B cell (primary cell): ENCODE data around the gene ARHGEF19. TPM values are rescaled to one million over a fixed set of nuclear protein-coding genes. Genes with fewer than 3 reads are reported as not detected.

Experiments used
- ATAC-seq: fragments of 200-7000 bp; cut with Tn5 transposase; one replicate; pipeline ENCODE4 v1.10.0; 2021; ENCODE audit warnings: low read depth, mild to moderate bottlenecking, moderate number of reproducible peaks, moderate library complexity
- CTCF ChIA-PET: fragments of 350-600 bp; sonication (Branson Sonifier 250); formaldehyde crosslinking; loops from one replicate; lab custom pipeline; 2021; ENCODE audit warnings: antibody characterized with exemption, inconsistent platforms; lab: Charles Lee
- POLR2A ChIA-PET: fragments of 350-600 bp; sonication (Branson Sonifier 250); formaldehyde crosslinking; loops from one replicate; lab custom pipeline; 2021; ENCODE audit warnings: antibody characterized with exemption; lab: Charles Lee
- DNase-seq: peaks from one replicate; pipeline ENCODE4 v3.0.0; 2013
- H2AFZ ChIP-seq: 2 replicates; pipeline ENCODE4 v1.6.1; 2012; ENCODE audit warnings: mild to moderate bottlenecking, low read depth, low read length; ENCODE audit not compliant: insufficient read depth, poor library complexity, severe bottlenecking
- H3K27ac ChIP-seq, 2 donors: 1 replicate in 1 of 2; 2 replicates in 1 of 2; pipeline ENCODE4 v1.5.1; 2012 to 2013; ENCODE audit warnings: low read length in 2 of 2, mild to moderate bottlenecking in 2 of 2, moderate library complexity in 1 of 2
- H3K27me3 ChIP-seq, 4 experiments: fragments of 200-600 bp in 1 of 4; sonication (generic) in 1 of 4; replicated peaks in 1 of 4; 1 replicate in 2 of 4; 2 replicates in 2 of 4; pipeline versions ENCODE4 v1.6.1 to v1.7.0; 2013 to 2016; ENCODE audit warnings: low read length in 3 of 4, mild to moderate bottlenecking in 2 of 4, mixed read lengths in 1 of 4, moderate library complexity in 1 of 4; ENCODE audit not compliant: insufficient read depth in 4 of 4, control insufficient read depth in 3 of 4; ENCODE audit errors: control extremely low read depth in 1 of 4
- H3K36me3 ChIP-seq, 2 experiments: replicated peaks in 1 of 2; 1 replicate in 1 of 2; 2 replicates in 1 of 2; pipeline versions ENCODE4 v1.6.1 to v1.7.1; 2013; ENCODE audit warnings: low read length in 1 of 2; ENCODE audit not compliant: insufficient read depth in 2 of 2, control insufficient read depth in 1 of 2; ENCODE audit errors: control extremely low read depth in 1 of 2, extremely low read depth in 1 of 2
- H3K4me1 ChIP-seq, 2 donors: fragments of 200-600 bp in 1 of 2; sonication (generic) in 1 of 2; 1 replicate in 1 of 2; 2 replicates in 1 of 2; pipeline versions ENCODE4 v1.5.1 to v1.6.1; 2013 to 2017; ENCODE audit warnings: low read length in 2 of 2; ENCODE audit not compliant: control insufficient read depth in 2 of 2, insufficient read depth in 2 of 2
- H3K4me2 ChIP-seq: replicated peaks from 2 replicates; pipeline ENCODE3; 2012; ENCODE audit warnings: mild to moderate bottlenecking, low read depth, low read length; ENCODE audit not compliant: poor library complexity, severe bottlenecking
- H3K4me3 ChIP-seq, 5 experiments: fragments of 200-600 bp in 1 of 5; sonication (generic) in 1 of 5; 1 replicate in 3 of 5; 2 replicates in 2 of 5; pipeline versions ENCODE4 v1.5.1 to v1.7.0; 2011 to 2016; ENCODE audit warnings: low read length in 4 of 5, mild to moderate bottlenecking in 4 of 5, low read depth in 2 of 5, control low read depth in 1 of 5, moderate library complexity in 1 of 5; ENCODE audit not compliant: insufficient read depth in 1 of 5; ENCODE audit errors: control extremely low read depth in 1 of 5, extremely low read depth in 1 of 5
- H3K79me2 ChIP-seq: fragments of 200-600 bp; sonication (generic); one replicate; pipeline ENCODE4 v1.6.0; 2016; ENCODE audit warnings: low read length; ENCODE audit not compliant: control insufficient read depth, insufficient read depth
- H3K9ac ChIP-seq: fragments of 200-600 bp; sonication (generic); 2 replicates; pipeline ENCODE4 v1.6.1; 2017; ENCODE audit warnings: mild to moderate bottlenecking, low read length, moderate library complexity
- H3K9me3 ChIP-seq, 3 donors: one replicate each; pipeline versions ENCODE4 v1.6.1 to v1.7.1; 2013; ENCODE audit warnings: low read length in 2 of 3; ENCODE audit not compliant: control insufficient read depth in 2 of 3, insufficient read depth in 1 of 3; ENCODE audit errors: control extremely low read depth in 1 of 3
- H4K20me1 ChIP-seq: 2 replicates; pipeline ENCODE4 v1.6.0; 2012; ENCODE audit warnings: mild to moderate bottlenecking, low read length; ENCODE audit not compliant: insufficient read depth, control insufficient read depth, poor library complexity, severe bottlenecking
- H3K27ac Mint-ChIP-seq: one replicate; pipeline ENCODE4 v1.8.0; 2021; ENCODE audit warnings: mixed read lengths
- H3K27me3 Mint-ChIP-seq: one replicate; pipeline ENCODE4 v1.8.0; 2021; ENCODE audit warnings: mixed read lengths
- H3K4me1 Mint-ChIP-seq: one replicate; pipeline ENCODE4 v1.8.0; 2021; ENCODE audit warnings: mixed read lengths
- H3K4me3 Mint-ChIP-seq: one replicate; pipeline ENCODE4 v1.8.0; 2021; ENCODE audit warnings: mixed read lengths
- H3K9me3 Mint-ChIP-seq: one replicate; pipeline ENCODE4 v1.8.0; 2022; ENCODE audit warnings: mixed read lengths; ENCODE audit not compliant: insufficient read depth
- EZH2 ChIP-seq: IDR thresholded peaks from 2 replicates; pipeline ENCODE4 v1.6.1; 2012; ENCODE audit warnings: borderline replicate concordance, low read depth, mild to moderate bottlenecking, moderate library complexity, low read length; ENCODE audit not compliant: insufficient read depth, poor library complexity, severe bottlenecking
- WGBS: methylation state at CpG from one replicate; pipeline ENCODE4 v1.1.5; 2013; ENCODE audit warnings: missing lambda C conversion rate; ENCODE audit not compliant: insufficient coverage; 5-methylcytosine and 5-hydroxymethylcytosine counted together
- intact Hi-C: fragments of 100-400 bp; cut with micrococcal nuclease; formaldehyde crosslinking; loops from one replicate; pipeline ENCODE4 v1.10.0; 2022
- polyA plus RNA-seq: library from polyadenylated mRNA; depleted of rRNA; stranded (reverse); fragments of >200 nt; gene quantifications from 2 replicates; pipeline ENCODE4 v1.2.3, GENCODE V29; 2012
- total RNA-seq, 2 donors: library from RNA; stranded (reverse); fragments of 120-200 nt in 1 of 2; gene quantifications; 1 replicate in 1 of 2; 2 replicates in 1 of 2; pipeline versions ENCODE4 v1.2.3 to v1.2.4, GENCODE V29; 2013 to 2022
- TF ChIP-seq, protein P1 (sequence below): fragments of 200-600 bp; IDR thresholded peaks from one replicate; pipeline ENCODE4 v1.8.0; 2022; ENCODE audit warnings: antibody characterized with exemption, mild to moderate bottlenecking

ARHGEF19 gene
- total and polyA plus RNA-seq, 2 donors (not counting 1 experiment from before 2014, with no cell fraction given), result 13.9 to 20.9 TPM

DNA sequence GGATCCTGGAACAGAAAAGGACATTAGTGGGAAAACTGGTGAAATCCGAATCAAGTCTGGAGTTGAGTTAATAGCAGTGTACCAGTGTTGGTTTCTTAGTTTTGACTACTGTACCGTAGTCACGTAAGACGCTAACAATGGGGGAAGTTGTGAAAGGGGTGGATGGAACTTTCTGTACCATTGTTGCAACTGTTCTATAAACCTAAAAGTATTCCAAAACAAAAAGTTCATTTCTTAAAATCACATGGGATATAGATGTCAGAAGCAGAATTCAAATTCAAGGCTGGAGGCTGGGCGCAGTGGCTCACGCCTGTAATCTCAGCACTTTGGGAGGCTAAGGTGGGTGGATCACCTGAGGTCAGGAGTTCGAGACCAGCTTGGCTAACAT, 16.9 kb downstream of the ARHGEF19 start:
- Mint-ChIP-seq H3K27ac (no peak overlapping the region), H3K4me3 (no peak overlapping the region), H3K27me3 (peaks cover 4% of the 10 kb centered on the region), H3K4me1 (no peaks in the 10 kb centered on the region), H3K9me3 (no peaks in the 10 kb centered on the region)
- Histone ChIP-seq H3K36me3 (no peaks in the 10 kb centered on the region), H3K9me3 (no peaks in the 10 kb centered on the region), H3K79me2 (no peaks in the 10 kb centered on the region), H2AFZ (no peak overlapping the region), H3K27ac (no peak overlapping the region), H3K27me3 (no peaks in the 10 kb centered on the region), H3K4me1 (no peaks in the 10 kb centered on the region), H4K20me1 (no peaks in the 10 kb centered on the region), H3K4me3 (no peak overlapping the region), H3K9ac (no peak overlapping the region), H3K4me2 (no peak overlapping the region)
- TF ChIP-seq, protein P1, sequence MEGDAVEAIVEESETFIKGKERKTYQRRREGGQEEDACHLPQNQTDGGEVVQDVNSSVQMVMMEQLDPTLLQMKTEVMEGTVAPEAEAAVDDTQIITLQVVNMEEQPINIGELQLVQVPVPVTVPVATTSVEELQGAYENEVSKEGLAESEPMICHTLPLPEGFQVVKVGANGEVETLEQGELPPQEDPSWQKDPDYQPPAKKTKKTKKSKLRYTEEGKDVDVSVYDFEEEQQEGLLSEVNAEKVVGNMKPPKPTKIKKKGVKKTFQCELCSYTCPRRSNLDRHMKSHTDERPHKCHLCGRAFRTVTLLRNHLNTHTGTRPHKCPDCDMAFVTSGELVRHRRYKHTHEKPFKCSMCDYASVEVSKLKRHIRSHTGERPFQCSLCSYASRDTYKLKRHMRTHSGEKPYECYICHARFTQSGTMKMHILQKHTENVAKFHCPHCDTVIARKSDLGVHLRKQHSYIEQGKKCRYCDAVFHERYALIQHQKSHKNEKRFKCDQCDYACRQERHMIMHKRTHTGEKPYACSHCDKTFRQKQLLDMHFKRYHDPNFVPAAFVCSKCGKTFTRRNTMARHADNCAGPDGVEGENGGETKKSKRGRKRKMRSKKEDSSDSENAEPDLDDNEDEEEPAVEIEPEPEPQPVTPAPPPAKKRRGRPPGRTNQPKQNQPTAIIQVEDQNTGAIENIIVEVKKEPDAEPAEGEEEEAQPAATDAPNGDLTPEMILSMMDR, result no peak
- TF ChIP-seq EZH2, result no peak
- DNase-seq, result no peak
- 100% methylated on average over 1 of the region's 7 CpGs for WGBS
- ChIA-PET CTCF (interaction anchor here (1.0 kb wide), 1 partner anchor 9 kb away, joined by 4 read pairs; no protein-coding TSS in a partner anchor), POLR2A (no interaction called here)
- intact Hi-C loops, result no loop called here
- ATAC-seq, result no peak

- no peak overlapping the region for H2AFZ ChIP-seq
Measured at GRCh38 chr1:16191916-16192546, 20.4 kb downstream of the ARHGEF19 start.

More at GRCh38 chr1:16191916-16192546, 20.4 kb downstream of the ARHGEF19 start:
- peaks cover 17% of the 10 kb centered on the region for H3K27me3 Mint-ChIP-seq
- H3K27me3 ChIP-seq, result peaks cover 0 to 23% (median 9%) of the 10 kb centered on the region in 4 experiments
- ChIA-PET CTCF (interaction anchor here (12.1 kb wide), 1 partner anchor 112 kb away, joined by 237 read pairs; no protein-coding TSS in a partner anchor), POLR2A (no interaction called here)
- no peak overlapping the region for H3K27ac Mint-ChIP-seq
- no peak overlapping the region for H3K4me3 Mint-ChIP-seq
- ATAC-seq, result no peak
- no peaks in the 10 kb centered on the region for H4K20me1 ChIP-seq
- H3K36me3 ChIP-seq, result no peaks in the 10 kb centered on the region
- intact Hi-C loops, result no loop called here
- no peak overlapping the region for H3K4me2 ChIP-seq
- no peaks in the 10 kb centered on the region for H3K9me3 ChIP-seq
- no peak for TF ChIP-seq EZH2
- TF ChIP-seq, protein P1, result no peak
- H3K4me3 ChIP-seq, result no peak overlapping the region
- H3K4me1 Mint-ChIP-seq, result peaks cover 2% of the 10 kb centered on the region
- no peak overlapping the region for H3K9ac ChIP-seq
- H3K27ac ChIP-seq, result no peak overlapping the region
- WGBS, result 74% methylated on average over 3 of the region's 6 CpGs
- H3K9me3 Mint-ChIP-seq, result no peaks in the 10 kb centered on the region
- no peaks in the 10 kb centered on the region for H3K79me2 ChIP-seq
- no peak for DNase-seq
- peaks cover 5 to 7% of the 10 kb centered on the region in 2 donors for H3K4me1 ChIP-seq
